NCI-H460 (cell line): ENCODE results near the gene KRTAP5-2. TPM values are rescaled to one million over a fixed set of nuclear protein-coding genes. Genes with fewer than 3 reads are reported as not detected.

Experiments used
- DNase-seq: peaks from one replicate; pipeline ENCODE4 v3.0.0-alpha.2; 2016; ENCODE audit warnings: low read depth; ENCODE audit errors: extremely low read depth
- total RNA-seq: library from RNA; depleted of rRNA; stranded (reverse); fragments of >200 nt; shearing (Covaris generic); gene quantifications from 2 replicates; pipeline ENCODE4 v1.2.3, GENCODE V29; 2014

KRTAP5-2 gene
- total RNA-seq, 1 experiment from 2014 or later: not detected

DNA sequence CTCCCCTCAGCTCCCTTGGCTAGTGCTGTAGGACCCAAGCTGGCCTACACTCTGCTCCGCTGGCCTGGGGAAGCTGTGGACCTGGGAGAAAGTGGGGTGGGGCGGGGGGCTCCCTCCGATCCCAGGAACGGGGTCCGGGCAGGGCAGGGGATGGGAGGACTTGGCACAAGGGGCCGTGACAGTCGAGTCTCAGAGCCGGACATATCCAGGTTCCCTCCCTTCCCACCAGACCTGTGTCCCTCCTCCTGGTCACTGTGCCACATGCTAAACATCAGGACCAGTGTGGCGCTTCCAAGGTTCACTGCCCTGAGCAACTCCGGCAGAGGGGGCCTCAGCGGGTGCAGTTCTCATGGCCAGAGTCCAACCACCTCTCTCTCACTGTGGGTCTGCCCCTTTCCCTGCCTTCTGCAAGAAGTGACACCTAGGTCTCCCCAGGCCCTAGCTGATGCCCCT is 28.1 kb downstream of the KRTAP5-2 start:
- no peak for DNase-seq

DNA sequence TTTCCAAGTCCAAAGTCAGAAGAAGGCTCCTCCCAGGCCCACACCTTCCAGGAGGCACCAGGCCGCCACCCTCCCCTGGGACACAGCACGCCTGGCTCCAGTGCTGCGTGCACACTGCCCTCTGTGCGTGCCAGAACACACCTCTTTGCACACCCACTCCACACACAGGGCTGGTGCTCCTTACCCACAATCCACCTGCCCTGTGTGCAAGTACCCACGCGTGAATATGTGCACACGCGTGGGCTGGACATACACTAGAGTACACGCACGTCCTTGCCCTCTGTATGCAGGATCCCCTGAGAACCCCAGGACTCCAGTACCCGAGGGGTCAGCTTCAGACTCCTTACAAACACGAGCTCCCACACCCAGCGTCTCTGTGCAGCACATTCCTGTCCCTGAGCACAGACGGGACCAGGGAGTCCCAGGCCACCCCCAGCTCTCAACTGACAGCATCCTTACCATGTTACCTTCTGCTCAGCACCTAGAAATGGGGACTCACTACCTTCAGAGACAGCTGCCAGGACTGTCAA is 28.8 kb downstream of the KRTAP5-2 start:
- DNase-seq: no peak

GRCh38 chr11:1568441-1568911 is 29.6 kb downstream of the KRTAP5-2 start:
- DNase-seq: no peak

- no peak for DNase-seq
These were observed 30.4 kb downstream of the KRTAP5-2 start for GRCh38 chr11:1567721-1568100.

DNA sequence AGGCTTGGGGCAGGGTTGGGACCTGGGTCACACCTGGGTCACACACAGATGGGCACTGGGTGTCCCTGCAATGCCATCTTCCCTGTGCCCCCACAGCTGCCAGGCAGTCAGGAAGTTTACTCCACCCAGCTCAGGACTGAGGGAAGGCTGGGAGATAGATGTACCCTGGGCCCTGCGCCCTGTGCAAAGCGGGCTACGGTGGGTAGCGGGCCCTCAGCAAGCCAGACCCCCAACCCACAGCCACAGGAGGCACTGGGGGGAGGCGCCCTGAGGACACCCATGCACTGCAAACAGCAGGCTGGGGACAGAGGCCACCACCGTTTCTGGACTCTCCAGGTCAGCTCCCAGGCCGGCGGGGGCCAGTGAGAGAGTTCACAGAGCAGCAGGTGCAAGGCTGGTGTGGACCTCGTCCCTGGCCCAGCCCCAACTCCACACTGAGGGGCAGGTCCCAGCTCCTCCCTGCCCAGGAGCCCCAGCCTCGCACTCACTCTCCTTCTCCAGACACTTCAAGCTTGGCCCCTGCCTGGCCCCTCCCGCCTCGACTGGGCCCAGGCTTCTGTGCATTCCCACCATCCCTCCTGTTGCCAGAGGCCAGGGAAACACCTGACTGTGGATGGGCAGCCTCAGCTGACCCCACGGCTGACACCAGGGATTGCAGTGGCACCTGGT is 30.9 kb downstream of the KRTAP5-2 start:
- DNase-seq: no peak

DNA sequence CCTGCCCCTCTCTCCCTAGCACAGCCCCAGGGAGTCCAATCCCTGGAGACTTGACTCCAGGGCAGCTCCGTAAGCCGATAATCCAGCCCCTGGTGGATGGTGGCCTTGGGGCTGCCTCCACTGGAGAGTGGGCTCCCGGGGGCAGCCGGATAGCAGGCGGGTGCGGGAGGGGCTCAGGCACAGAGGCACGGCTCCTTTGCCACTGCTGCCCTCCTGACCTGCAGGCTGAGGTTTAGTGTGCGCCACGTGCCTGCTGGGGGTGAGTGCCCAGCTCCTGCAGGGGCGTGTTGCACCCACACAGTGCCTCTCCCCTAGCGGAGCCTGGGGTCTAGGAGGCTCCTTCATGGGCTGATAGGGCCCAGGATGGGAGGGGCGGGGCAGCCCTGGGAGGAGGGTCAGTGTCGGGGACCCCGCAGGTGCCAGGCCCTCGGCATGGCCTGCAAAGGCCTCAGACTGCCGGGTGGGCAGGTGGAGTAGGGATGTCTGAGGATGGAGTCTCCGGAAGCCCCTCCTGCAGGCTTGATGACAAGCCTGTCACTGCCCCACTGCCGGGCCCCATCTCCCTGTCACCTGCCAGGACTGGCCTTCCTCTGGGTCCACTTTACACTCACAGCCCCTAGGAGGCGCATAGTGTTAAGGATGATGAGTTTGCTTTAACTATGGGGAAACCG is 31.6 kb downstream of the KRTAP5-2 start:
- DNase-seq: no peak

GRCh38 chr11:1565904-1566247 is 32.2 kb downstream of the KRTAP5-2 start:
- DNase-seq: no peak

GRCh38 chr11:1565173-1565903 is 32.8 kb downstream of the KRTAP5-2 start:
- no peak for DNase-seq

- DNase-seq: no peak
These were observed 33.4 kb downstream of the KRTAP5-2 start for GRCh38 chr11:1564535-1565172.

- no peak for DNase-seq
These were observed 34.2 kb downstream of the KRTAP5-2 start for GRCh38 chr11:1563697-1564534.

DNA sequence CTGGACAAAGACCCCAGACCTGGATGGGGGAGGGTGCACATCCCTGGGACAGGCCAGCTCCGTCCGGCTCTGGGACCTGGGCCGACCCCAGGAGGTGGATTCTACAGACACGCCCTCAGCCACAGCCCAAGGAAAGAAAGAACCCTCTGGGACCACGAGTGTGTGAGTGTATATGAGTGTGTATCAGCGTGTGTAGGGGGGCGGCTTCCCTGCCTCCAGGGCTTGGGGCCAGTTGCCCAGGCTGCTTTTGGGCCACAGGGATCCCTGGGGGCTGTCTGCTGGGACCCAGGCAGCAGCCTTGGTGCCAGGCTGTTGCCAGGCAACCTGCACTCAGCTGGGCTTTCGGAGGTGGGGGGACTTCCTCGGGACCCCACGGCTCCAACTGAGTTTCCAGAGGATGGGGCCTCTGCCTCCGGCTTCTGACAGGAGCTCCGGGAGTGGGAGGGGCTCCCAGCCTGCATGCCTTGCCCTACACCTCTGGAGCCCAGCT is 34.9 kb downstream of the KRTAP5-2 start:
- DNase-seq: no peak

DNA sequence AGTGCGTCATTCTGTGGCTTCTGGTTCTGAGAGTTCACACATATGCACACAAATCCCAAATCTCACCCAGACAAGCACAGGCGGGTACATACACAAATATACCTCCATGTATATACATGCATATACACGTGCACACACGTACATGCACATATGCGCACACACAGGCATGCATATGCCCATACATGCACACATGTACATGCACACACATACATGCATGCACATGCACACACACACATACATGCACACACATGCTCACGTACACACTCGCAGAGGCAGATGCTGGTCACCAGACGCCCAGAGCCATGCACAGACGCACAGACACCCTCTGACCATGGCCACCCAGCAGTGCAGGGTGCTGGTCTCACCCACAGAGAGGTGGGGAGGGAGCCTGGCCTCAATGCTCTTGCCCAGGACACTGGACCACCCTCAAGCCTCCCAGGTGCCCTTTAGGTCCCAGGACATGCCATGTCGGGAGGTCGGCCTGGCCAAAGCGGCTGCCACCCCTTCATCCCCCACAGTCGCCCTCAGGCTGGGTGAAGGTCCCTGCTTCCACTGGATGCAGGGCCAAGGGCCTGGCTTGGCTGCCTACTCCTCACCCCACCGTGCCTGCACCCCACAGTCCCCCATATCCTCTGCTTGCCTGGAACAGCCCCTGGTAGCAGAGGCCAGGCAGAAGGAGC is 35.5 kb downstream of the KRTAP5-2 start:
- DNase-seq: no peak

DNA sequence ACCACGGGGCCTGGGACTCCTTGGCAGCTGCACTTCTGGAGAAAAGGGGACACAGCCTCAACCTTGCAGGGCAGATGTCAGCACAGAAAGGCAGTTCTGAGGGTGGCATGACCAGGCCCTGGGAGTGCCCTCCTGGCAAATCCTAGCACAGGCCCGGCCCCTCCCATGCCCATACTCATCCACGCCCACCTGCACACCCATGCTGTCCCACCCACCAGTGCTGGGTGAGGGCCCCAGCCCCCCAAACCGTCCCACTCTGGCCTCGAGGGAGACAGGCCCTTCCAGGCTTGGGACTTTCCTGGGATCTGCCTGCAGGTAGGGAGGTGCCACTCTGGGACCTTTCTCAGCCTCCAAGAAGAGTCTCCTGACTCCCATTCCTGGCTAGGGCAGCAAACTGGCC is 36.1 kb downstream of the KRTAP5-2 start:
- DNase-seq: no peak

DNA sequence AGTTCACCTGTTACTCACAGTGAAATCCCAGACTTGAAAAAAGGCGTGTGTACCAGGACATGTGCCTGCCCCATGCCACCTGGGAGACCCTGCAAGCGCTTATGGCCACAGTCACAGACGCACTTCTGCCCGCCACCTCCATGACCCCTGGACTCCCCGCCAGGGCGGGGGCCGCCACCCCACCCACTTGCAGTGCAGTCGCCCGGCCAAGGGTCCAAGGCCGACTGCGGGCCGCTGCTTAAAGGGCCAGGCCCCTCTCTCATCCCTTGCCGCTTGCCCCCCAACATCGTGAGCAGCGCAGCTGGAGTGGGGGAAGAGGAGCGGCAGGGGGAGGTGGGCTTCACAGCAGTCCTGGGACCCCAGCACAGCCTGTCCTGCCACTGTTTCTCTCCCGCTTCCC is 36.8 kb downstream of the KRTAP5-2 start:
- DNase-seq: no peak

DNA sequence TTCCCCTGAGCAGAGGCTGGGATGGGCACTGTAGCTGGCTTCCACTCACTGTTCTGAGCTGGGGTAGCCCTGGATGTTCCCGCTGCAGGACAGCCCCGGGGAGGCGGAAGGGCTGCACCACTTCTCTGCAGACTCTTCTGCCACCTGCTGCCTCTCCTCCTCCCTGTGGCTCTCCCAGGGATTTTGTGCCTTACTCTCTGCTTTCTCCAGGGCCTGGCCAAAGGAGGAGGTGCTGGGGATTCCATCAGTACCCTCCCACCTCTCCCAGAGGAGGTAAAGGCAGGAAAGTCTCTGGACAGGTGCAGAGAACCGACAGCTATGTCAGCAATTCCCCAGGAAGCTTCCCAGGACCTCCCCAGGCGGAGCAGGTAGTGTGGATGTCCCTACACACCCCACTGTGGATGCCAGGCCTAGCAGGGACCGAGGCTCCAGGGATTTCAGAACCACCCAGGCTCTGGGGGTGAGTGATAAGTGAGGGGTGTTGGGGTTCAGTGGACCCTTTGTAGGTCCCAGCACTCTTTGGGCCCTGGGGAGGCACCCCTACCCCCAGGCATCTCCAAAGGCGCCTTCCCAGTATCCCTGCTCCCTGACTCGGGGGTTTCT is 37.3 kb downstream of the KRTAP5-2 start:
- no peak for DNase-seq

- DNase-seq: no peak
These were observed 38.0 kb downstream of the KRTAP5-2 start for GRCh38 chr11:1560002-1560648.

GRCh38 chr11:1559111-1559951 is 38.8 kb downstream of the KRTAP5-2 start:
- DNase-seq: peak; percentile 74

DNA sequence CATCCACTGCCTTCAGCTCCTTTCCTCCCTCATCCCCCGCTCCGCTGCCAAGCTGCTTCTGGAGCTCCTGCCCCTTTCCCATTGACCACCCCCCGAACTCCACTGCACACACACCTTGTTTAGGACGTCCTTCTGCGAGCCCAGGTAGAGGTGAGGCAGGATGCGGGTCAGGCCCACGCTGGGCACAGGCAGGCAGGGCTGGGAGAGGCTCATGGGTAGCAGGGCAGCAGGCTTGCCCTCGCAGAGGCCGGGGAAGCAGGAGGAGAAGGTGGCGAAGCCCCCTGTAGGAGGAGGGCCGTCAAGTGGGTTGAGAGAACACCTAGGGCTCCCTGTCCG is 39.4 kb downstream of the KRTAP5-2 start:
- no peak for DNase-seq
